Nephron progenitor cell (in vitro differentiated cells): ENCODE measurements around the gene PDE8A.
"Not testable (repeated sequence)": the region's sequence is repeated elsewhere in the genome, so short reads cannot be mapped to it uniquely, and the experiment has no call there.

Experiments used
- DNase-seq: peaks from one replicate; pipeline ENCODE4 v3.0.0; 2021
- H3K27ac Mint-ChIP-seq: 2 replicates; pipeline ENCODE4 v1.8.0; 2021; ENCODE audit warnings: mild to moderate bottlenecking, moderate library complexity, mixed read lengths
- H3K27me3 Mint-ChIP-seq: 2 replicates; pipeline ENCODE4 v1.8.0; 2021; ENCODE audit warnings: mild to moderate bottlenecking, low read depth, mixed read lengths; ENCODE audit not compliant: poor library complexity
- H3K36me3 Mint-ChIP-seq: 2 replicates; pipeline ENCODE4 v1.8.0; 2021; ENCODE audit warnings: low read depth, mixed read lengths
- H3K4me1 Mint-ChIP-seq: 2 replicates; pipeline ENCODE4 v1.8.0; 2021; ENCODE audit warnings: mixed read lengths
- H3K4me3 Mint-ChIP-seq: 2 replicates; pipeline ENCODE4 v1.8.0; 2021; ENCODE audit warnings: mild to moderate bottlenecking, moderate library complexity, mixed read lengths
- H3K9me3 Mint-ChIP-seq: 2 replicates; pipeline ENCODE4 v1.8.0; 2021; ENCODE audit warnings: mild to moderate bottlenecking, moderate library complexity, mixed read lengths
- TF ChIP-seq, protein P1 (sequence below): fragments of 200-600 bp; sonication (generic); IDR thresholded peaks from 2 replicates; pipeline ENCODE4 v1.5.0; 2021; ENCODE audit warnings: antibody characterized with exemption

Gene PDE8A

DNA sequence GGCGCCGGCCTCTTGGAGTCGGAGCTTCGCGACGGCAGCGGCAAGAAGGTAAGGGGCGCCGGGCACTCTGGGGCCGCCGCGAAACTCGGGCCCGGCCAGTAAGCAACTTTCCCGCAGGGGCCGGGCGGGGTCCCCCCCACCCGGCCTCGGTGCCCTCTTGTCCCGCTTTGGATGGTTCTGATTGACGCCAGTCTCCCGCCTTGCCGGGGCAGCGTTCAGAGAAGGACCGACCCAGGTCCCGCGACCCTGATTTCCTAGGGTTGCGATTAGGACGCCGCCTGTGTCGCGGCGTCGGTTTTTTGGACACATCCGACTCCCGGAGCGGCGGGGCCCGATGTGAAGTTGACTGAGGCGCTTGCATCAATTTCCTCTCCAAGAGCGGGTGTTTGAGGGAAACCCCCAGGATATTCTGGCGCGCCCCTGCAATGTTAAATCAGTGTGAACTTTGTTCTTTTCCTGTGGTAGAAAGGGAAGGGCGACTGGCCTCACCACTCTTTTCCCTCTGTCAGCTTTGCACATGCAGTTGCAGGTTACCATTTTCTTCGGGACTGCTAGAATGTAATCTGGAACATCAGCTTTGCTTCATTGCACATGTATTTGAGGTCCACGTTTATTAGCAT is 755 bp downstream of the PDE8A start:
- Mint-ChIP-seq H3K27ac (no peak overlapping the region), H3K4me3 (peak overlapping the region; percentile 78), H3K36me3 (no peaks in the 10 kb centered on the region), H3K4me1 (peaks cover 22% of the 10 kb centered on the region), H3K27me3 (peaks cover 77% of the 10 kb centered on the region), H3K9me3 (no peaks in the 10 kb centered on the region)
- DNase-seq = peak; percentile 32
- TF ChIP-seq, protein P1, sequence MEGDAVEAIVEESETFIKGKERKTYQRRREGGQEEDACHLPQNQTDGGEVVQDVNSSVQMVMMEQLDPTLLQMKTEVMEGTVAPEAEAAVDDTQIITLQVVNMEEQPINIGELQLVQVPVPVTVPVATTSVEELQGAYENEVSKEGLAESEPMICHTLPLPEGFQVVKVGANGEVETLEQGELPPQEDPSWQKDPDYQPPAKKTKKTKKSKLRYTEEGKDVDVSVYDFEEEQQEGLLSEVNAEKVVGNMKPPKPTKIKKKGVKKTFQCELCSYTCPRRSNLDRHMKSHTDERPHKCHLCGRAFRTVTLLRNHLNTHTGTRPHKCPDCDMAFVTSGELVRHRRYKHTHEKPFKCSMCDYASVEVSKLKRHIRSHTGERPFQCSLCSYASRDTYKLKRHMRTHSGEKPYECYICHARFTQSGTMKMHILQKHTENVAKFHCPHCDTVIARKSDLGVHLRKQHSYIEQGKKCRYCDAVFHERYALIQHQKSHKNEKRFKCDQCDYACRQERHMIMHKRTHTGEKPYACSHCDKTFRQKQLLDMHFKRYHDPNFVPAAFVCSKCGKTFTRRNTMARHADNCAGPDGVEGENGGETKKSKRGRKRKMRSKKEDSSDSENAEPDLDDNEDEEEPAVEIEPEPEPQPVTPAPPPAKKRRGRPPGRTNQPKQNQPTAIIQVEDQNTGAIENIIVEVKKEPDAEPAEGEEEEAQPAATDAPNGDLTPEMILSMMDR = no peak

DNA sequence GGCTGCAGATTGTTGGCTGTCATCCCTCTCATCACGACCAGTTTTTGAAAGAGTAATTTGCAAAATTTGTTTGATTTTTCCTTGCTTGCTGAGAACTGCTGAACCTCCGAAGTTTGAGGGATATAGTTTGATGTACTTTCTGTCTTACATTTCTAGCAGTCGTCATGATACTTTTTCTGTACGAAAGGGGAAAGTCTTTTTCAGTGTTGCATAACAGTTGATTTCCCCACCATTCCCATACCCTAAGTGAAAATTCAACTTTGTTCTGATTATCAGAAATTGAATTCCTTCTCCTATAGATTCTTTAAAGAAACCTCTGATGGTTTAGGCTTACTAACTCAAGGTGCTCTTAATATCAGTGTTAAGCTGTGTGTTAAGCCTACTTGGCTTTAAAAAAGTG is 1.6 kb downstream of the PDE8A start:
- Mint-ChIP-seq H3K9me3 (no peaks in the 10 kb centered on the region), H3K4me3 (peak overlapping the region; percentile 78), H3K4me1 (peaks cover 24% of the 10 kb centered on the region), H3K27me3 (peaks cover 69% of the 10 kb centered on the region), H3K36me3 (no peaks in the 10 kb centered on the region), H3K27ac (no peak overlapping the region)
- DNase-seq = no peak
- TF ChIP-seq, protein P1 = no peak

DNA sequence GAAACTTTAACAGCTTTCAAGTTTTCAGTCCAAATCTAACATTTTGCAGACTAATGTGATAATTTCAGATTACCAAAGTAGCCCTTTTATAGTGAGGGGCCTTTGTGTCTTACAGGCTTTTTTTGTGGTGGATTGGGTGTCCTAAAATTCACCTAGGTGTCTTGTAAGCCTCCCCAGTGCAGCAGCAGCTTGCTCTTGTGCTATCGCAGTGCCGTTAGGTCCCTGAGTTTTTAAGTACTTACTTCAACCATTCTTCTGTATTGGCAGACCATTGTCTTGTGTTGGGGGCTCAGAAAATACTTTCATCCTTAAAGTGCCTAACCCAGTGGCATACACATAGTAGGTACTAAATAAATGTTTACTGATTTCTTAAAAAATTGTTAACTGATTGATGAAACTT is 2.1 kb downstream of the PDE8A start:
- Mint-ChIP-seq H3K27me3 (peaks cover 69% of the 10 kb centered on the region), H3K4me1 (peaks cover 24% of the 10 kb centered on the region), H3K4me3 (no peak overlapping the region), H3K27ac (no peak overlapping the region), H3K36me3 (no peaks in the 10 kb centered on the region), H3K9me3 (no peaks in the 10 kb centered on the region)
- DNase-seq = no peak
- TF ChIP-seq, protein P1 = no peak

GRCh38 chr15:84985158-84985557 is 3.5 kb downstream of the PDE8A start:
- Mint-ChIP-seq H3K27me3 (peaks cover 58% of the 10 kb centered on the region), H3K27ac (no peak overlapping the region), H3K4me3 (no peak overlapping the region), H3K4me1 (peaks cover 17% of the 10 kb centered on the region), H3K9me3 (no peaks in the 10 kb centered on the region), H3K36me3 (no peaks in the 10 kb centered on the region)
- no peak for DNase-seq
- TF ChIP-seq, protein P1 = no peak

DNA sequence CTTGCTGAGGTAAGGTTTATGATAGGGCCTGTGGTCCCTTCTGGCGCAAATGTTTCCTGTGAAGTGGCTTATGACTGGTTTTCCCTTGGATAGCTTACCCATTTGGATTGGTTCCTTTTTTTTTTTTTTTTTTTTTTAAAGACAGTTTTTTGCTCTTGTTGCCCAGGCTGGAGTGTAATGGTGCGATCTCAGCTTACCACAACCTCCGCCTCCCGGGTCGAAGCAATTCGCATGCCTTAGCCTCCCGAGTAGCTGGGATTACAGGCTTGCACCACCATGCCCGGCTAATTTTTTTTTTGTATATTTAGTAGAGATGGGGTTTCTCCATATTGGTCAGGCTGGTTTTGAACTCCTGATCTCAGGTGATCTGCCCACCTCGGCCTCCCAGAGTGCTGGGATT is 5.7 kb downstream of the PDE8A start:
- not testable (repeated sequence) for H3K9me3 Mint-ChIP-seq, H3K36me3 Mint-ChIP-seq, H3K4me3 Mint-ChIP-seq, DNase-seq, H3K27ac Mint-ChIP-seq
- Mint-ChIP-seq H3K4me1 (peaks cover 17% of the 10 kb centered on the region), H3K27me3 (peaks cover 57% of the 10 kb centered on the region)

GRCh38 chr15:84987949-84988624 is 6.4 kb downstream of the PDE8A start:
- no peak for DNase-seq
- Mint-ChIP-seq H3K4me3 (no peak overlapping the region), H3K4me1 (peaks cover 10% of the 10 kb centered on the region), H3K36me3 (no peaks in the 10 kb centered on the region), H3K27ac (peak overlapping the region; percentile 29), H3K27me3 (peaks cover 53% of the 10 kb centered on the region), H3K9me3 (no peaks in the 10 kb centered on the region)
- TF ChIP-seq, protein P1 = no peak
